Measurements from ENCODE around the gene CDHR1. TPM values are rescaled to one million over a fixed set of nuclear protein-coding genes. Genes with fewer than 3 reads are reported as not detected.
"Not testable (repeated sequence)": the region's sequence is repeated elsewhere in the genome, so short reads cannot be mapped to it uniquely, and the experiment has no call there.

CDHR1 gene
- total and polyA plus RNA-seq, 2 of the 8 experiments (the other 6 are each of a cell fraction or from before 2014, with no cell fraction given): 3.9 to 10.5 TPM

DNA sequence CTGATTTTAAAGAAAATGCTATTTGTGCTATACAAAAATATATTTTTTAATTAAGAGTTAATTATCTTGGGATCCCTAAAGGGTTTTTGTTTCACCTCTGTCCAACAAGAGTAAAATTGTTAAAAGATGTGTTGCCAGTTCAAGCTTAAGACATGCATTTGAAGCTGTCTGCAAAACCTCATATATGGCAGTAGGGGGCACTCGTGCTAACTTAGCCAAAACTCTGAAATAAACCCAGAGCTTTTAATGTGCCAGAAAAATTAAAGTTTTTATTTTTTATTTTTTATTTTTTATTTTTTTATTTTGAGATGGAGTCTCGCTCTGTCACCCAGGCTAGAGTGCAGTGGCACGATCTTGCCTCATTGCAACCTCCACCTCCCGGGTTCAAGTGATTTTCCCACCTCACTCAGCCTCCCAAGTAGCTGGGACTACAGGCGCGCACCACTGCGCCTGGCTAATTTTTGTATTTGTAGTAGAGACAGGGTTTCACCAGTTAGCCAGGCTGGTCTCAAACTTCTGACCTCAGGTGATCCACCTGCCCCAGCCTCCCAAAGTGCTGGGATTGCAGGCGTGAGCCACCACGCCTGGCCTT, 46.2 kb upstream of the CDHR1 start:
- DNase-seq (ENCODE audit: low read depth in 1 of 2, low spot score in 2 of 2); H3K27ac ChIP-seq (ENCODE audit: low read depth, low read length); FAIRE-seq; H3K4me3 ChIP-seq (ENCODE audit: extremely low read depth in 1 of 4, insufficient read depth in 2 of 4, low read depth in 3 of 4, low read length in 4 of 4); H3K79me1 ChIP-seq (ENCODE audit: low read depth, low read length); H3K27me3 ChIP-seq (replicated peaks in 1 of 4; ENCODE audit: control insufficient read depth in 3 of 4, extremely low read depth in 1 of 4, insufficient read depth in 3 of 4, low read length in 3 of 4); H4K91ac ChIP-seq (replicated peaks; ENCODE audit: insufficient read length, low read length); H3K4me2 ChIP-seq (ENCODE audit: insufficient read depth in 1 of 2, low read depth in 2 of 2, low read length in 2 of 2); H3K18ac ChIP-seq (ENCODE audit: extremely low read depth, low read length); H4K20me1 ChIP-seq (replicated peaks in 1 of 2; ENCODE audit: control insufficient read depth in 1 of 2, insufficient read depth in 2 of 2, low read length in 2 of 2); H3K9ac ChIP-seq (replicated peaks in 1 of 4; ENCODE audit: extremely low read depth in 1 of 4, low read depth in 3 of 4, low read length in 3 of 4); H2BK120ac ChIP-seq (replicated peaks; ENCODE audit: low read depth, low read length); H2BK12ac ChIP-seq (ENCODE audit: low read depth, low read length); H2BK5ac ChIP-seq (ENCODE audit: low read depth, low read length); H3K23ac ChIP-seq (ENCODE audit: insufficient read length); H3K56ac ChIP-seq (replicated peaks; ENCODE audit: insufficient read length, low read depth, low read length); H3K14ac ChIP-seq (ENCODE audit: insufficient read length); H3K23me2 ChIP-seq (ENCODE audit: low read depth, low read length); H4K5ac ChIP-seq (ENCODE audit: insufficient read length, low read depth, low read length); H2BK15ac ChIP-seq (ENCODE audit: low read length); H4K8ac ChIP-seq (ENCODE audit: extremely low read depth, insufficient read depth, low read length); H3K4ac ChIP-seq (replicated peaks; ENCODE audit: insufficient read length, low read depth, low read length); H2BK20ac ChIP-seq (ENCODE audit: low read length); H3K9me3 ChIP-seq (ENCODE audit: insufficient read depth in 2 of 2, low read depth in 1 of 2, low read length in 1 of 2); H2AFZ ChIP-seq (ENCODE audit: low read length); H2AK5ac ChIP-seq (ENCODE audit: low read depth, low read length); H3K79me2 ChIP-seq (ENCODE audit: control insufficient read depth in 1 of 2, insufficient read depth in 2 of 2, low read length in 2 of 2); H3K4me1 ChIP-seq (replicated peaks in 1 of 4; ENCODE audit: control insufficient read depth in 3 of 4, insufficient read depth in 4 of 4, low read length in 3 of 4): not testable (repeated sequence)
- ChIA-PET POLR2A (ENCODE audit: partially characterized antibody) (interaction anchor here (0.6 to 2.3 kb wide), 2 partner anchors 8 to 9 kb away, joined by 9 to 11 read pairs; partner anchors contain the start of gene GHITM), CTCF (ENCODE audit: partially characterized antibody) (interaction anchor here (0.8 to 12.2 kb wide), 30 partner anchors 9 to 389 kb away, joined by 3 to 248 read pairs (median 4); partner anchors contain the start of genes CDHR1, GHITM, GPR15LG and LRIT2)
- TF ChIP-seq RAD21 (IDR thresholded peaks at IDR 0.05 in 1 of 2, conservative IDR thresholded peaks at IDR 0.05 in 1 of 2; ENCODE audit: low read depth in 2 of 2, low read length in 2 of 2): peak; percentile 59 to 69
- TF ChIP-seq, protein P1, sequence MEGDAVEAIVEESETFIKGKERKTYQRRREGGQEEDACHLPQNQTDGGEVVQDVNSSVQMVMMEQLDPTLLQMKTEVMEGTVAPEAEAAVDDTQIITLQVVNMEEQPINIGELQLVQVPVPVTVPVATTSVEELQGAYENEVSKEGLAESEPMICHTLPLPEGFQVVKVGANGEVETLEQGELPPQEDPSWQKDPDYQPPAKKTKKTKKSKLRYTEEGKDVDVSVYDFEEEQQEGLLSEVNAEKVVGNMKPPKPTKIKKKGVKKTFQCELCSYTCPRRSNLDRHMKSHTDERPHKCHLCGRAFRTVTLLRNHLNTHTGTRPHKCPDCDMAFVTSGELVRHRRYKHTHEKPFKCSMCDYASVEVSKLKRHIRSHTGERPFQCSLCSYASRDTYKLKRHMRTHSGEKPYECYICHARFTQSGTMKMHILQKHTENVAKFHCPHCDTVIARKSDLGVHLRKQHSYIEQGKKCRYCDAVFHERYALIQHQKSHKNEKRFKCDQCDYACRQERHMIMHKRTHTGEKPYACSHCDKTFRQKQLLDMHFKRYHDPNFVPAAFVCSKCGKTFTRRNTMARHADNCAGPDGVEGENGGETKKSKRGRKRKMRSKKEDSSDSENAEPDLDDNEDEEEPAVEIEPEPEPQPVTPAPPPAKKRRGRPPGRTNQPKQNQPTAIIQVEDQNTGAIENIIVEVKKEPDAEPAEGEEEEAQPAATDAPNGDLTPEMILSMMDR (IDR thresholded peaks at IDR 0.05; ENCODE audit: control extremely low read depth in 1 of 3, insufficient read depth in 1 of 3, low read depth in 1 of 3, low read length in 3 of 3): peak in 2 of 3 experiments; percentile 46 to 68; a peak in 3 of 4 replicates
- WGBS, 2 experiments (ENCODE audit: extremely low coverage in 1 of 2, insufficient coverage in 1 of 2, insufficient read length in 1 of 2, insufficient replicate concordance in 2 of 2, low coverage in 1 of 2, low lambda C conversion rate in 2 of 2, missing lambda C conversion rate in 1 of 2): 85% methylated on average over 9 of the region's 9 CpGs; no CpG with 5 or more reads in 1 of the 2 experiments
- H3K36me3 ChIP-seq (ENCODE audit: control insufficient read depth in 2 of 4, insufficient read depth in 4 of 4, low read length in 3 of 4): peaks cover 12 to 84% (median 55%) of the 10 kb centered on the region in 4 experiments

All from H1 (cell line).